ENCODE measurements around the gene PIAS4. TPM values are rescaled to one million over a fixed set of nuclear protein-coding genes. Genes with fewer than 3 reads are reported as not detected.

The PIAS4 gene, protein sequence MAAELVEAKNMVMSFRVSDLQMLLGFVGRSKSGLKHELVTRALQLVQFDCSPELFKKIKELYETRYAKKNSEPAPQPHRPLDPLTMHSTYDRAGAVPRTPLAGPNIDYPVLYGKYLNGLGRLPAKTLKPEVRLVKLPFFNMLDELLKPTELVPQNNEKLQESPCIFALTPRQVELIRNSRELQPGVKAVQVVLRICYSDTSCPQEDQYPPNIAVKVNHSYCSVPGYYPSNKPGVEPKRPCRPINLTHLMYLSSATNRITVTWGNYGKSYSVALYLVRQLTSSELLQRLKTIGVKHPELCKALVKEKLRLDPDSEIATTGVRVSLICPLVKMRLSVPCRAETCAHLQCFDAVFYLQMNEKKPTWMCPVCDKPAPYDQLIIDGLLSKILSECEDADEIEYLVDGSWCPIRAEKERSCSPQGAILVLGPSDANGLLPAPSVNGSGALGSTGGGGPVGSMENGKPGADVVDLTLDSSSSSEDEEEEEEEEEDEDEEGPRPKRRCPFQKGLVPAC
- total RNA-seq (10 to 100 TPM in 4 of 5 donors, 1 to 10 TPM in 1; 9.3 to 93.6 (median 37.5) TPM), polyA plus RNA-seq (10 to 100 TPM in 1 of 3 donors, 1 to 10 TPM in 2; 6.6 to 14.8 (median 9.3) TPM)
- long read RNA-seq, donor 1, partial matches to known transcripts = 14 of 66 reads
- long read RNA-seq, donor 1, other reads (novel, unspliced or antisense) = 49 of 66 reads
- long read RNA-seq, donor 2, transcript PIAS4-201 (11 exons, 3,159 nt) = major isoform, 8 of 8 reads
- long read RNA-seq, donor 2, partial matches to known transcripts = 0 of 8 reads
- long read RNA-seq, donor 2, other reads (novel, unspliced or antisense) = 0 of 8 reads
- long read RNA-seq, donor 3, partial matches to known transcripts = 0 of 1 reads
- long read RNA-seq, donor 3, other reads (novel, unspliced or antisense) = 0 of 1 reads
- long read RNA-seq, donor 4 = 0 reads
- long read RNA-seq, donor 5, transcript PIAS4-201 (11 exons, 3,159 nt) = major isoform, 9 of 9 reads
- long read RNA-seq, donor 5, partial matches to known transcripts = 0 of 9 reads
- long read RNA-seq, donor 5, other reads (novel, unspliced or antisense) = 0 of 9 reads
- long read RNA-seq, donor 6, transcript PIAS4-201 (11 exons, 3,159 nt) = major isoform, 6 of 17 reads
- long read RNA-seq, donor 6, partial matches to known transcripts = 11 of 17 reads
- long read RNA-seq, donor 6, other reads (novel, unspliced or antisense) = 0 of 17 reads
- long read RNA-seq, donor 7, partial matches to known transcripts = 0 of 4 reads
- long read RNA-seq, donor 7, other reads (novel, unspliced or antisense) = 0 of 4 reads
- long read RNA-seq, donor 8, transcript PIAS4-201 (11 exons, 3,159 nt) = major isoform, 6 of 6 reads
- long read RNA-seq, donor 8, partial matches to known transcripts = 0 of 6 reads
- long read RNA-seq, donor 8, other reads (novel, unspliced or antisense) = 0 of 6 reads
- long read RNA-seq, donor 9, partial matches to known transcripts = 18 of 22 reads
- long read RNA-seq, donor 9, other reads (novel, unspliced or antisense) = 0 of 22 reads
- long read RNA-seq, donor 10, partial matches to known transcripts = 0 of 5 reads
- long read RNA-seq, donor 10, other reads (novel, unspliced or antisense) = 0 of 5 reads

GRCh38 chr19:4007021-4007835, at the start of gene PIAS4:
TSS of gene PIAS4 (plus strand) at chr19:4007736. CDS start at chr19:4007761, 25 bp downstream.
- peaks cover 40 to 55% (median 48%) of the 10 kb centered on the region in 4 donors for H3K4me1 ChIP-seq
- intact Hi-C loops (cut with DNase I; ENCODE audit: low total_unique reads) = loop anchor here (10.0 kb wide), 1 partner anchor 48 kb away; no protein-coding TSS in a partner anchor
- no peaks in the 10 kb centered on the region for H3K9me3 ChIP-seq
- peak within 1 kb of the TSS; percentile 88 to 100 (median 99) for H3K4me3 ChIP-seq
- DNase-seq = peak; percentile 98 to 99
- peak within 1 kb of the TSS; percentile 85 to 98 (median 90) for H3K27ac ChIP-seq
- TF ChIP-seq EP300 (IDR thresholded peaks at IDR 0.05) = no peak
- TF ChIP-seq CTCF (IDR thresholded peaks at IDR 0.05) = peak in 1 of 7 experiments; percentile 6
- peak in 2 of 3 donors; percentile 55 to 69 for TF ChIP-seq POLR2AphosphoS5 (IDR thresholded peaks at IDR 0.05)
- no peak for TF ChIP-seq POLR2A (IDR thresholded peaks at IDR 0.05)
- 0 to 1% (median 0%) methylated on average over 9 to 91 of the region's 91 CpGs for WGBS, 5 donors
- H3K27me3 ChIP-seq = no peaks in the 10 kb centered on the region
- peaks cover 0 to 7% (median 0%) of the 10 kb centered on the region in 4 donors for H3K36me3 ChIP-seq

DNA sequence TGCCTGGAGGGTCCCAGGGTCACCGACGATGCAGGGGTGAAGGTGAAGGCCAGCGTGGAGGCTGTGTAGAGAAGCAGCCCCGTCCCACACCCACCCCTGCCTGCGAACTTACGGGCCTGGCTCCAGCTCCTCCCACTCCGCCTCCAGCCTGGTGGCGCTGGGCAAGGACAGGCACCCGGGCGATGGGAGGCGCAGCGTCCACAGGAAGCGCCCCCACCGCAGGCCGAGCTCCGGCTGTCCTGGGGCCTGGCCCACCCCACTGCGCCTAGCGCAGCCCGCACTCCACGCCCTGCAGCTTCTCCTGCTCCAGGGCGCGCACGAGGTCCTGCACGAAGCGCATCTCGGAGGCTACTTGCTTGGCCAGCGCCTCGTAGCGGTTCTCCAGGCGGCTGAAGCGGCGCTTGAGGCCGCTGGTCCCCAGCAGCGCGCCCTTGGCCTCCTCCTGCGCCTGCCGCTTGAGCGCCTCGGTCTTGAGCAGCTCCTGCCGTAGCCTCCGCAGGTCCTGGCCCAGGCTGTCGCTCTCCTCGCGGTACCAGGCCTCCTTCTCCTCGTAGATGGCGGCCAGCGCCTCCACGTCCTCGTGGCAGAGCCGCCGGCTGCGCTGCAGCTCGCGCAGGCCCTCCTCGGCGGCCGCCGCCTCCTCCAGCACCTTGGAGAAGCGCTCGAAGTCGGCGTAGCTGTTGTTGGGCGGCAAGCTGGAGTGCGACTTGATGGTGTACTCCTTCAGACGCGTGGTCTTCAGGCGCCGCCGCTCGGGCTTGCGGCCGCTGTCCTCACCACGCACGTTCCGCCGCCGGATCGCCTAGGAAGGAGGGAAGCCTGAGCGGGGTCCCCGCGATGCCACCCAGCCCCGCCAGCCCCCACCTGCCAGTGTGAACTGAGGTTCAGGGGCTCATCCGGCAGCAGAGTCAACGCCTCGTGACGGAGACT, 48.4 kb upstream of the PIAS4 start:
- Histone ChIP-seq H3K4me1 (peaks cover 0 to 7% (median under 1%) of the 10 kb centered on the region in 4 donors), H3K36me3 (peaks cover 61 to 91% (median 87%) of the 10 kb centered on the region in 4 donors)

DNA sequence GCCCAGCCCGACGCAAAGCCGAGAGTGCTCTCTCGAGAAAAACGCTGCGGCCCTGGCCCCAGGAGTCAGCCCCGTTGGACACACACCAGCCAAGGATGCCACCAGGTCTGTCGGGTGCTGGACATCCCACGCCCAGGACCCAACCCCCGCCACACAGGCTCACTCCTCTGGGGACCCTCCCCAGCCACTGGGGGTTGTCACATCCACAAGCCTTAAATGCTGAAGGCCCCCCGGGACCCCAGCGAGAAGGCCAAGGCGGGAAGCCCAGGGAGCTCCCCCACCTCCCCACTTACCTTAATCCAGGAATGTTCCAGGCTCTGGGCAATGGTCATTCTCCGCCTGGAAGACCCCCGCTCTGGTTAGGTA, 47.8 kb upstream of the PIAS4 start:
- DNase-seq = no peak
- H3K4me1 ChIP-seq = peaks cover 0 to 8% (median 2%) of the 10 kb centered on the region in 4 donors
- no peak overlapping the region for H3K27ac ChIP-seq
- H3K4me3 ChIP-seq = no peak overlapping the region
- H3K27me3 ChIP-seq = no peaks in the 10 kb centered on the region
- H3K36me3 ChIP-seq = peaks cover 68 to 95% (median 94%) of the 10 kb centered on the region in 4 donors
- H3K9me3 ChIP-seq = no peaks in the 10 kb centered on the region
- intact Hi-C loops (cut with DNase I; ENCODE audit: low total_unique reads) = no loop called here
- WGBS, 5 donors = 92 to 99% (median 97%) methylated on average over 7 to 15 of the region's 15 CpGs
- TF ChIP-seq EP300 (IDR thresholded peaks at IDR 0.05) (no peak), POLR2A (IDR thresholded peaks at IDR 0.05) (no peak), POLR2AphosphoS5 (IDR thresholded peaks at IDR 0.05) (no peak), CTCF (IDR thresholded peaks at IDR 0.05) (no peak)

More for the DNA sequence above, 48.4 kb upstream of the PIAS4 start:
- no peaks in the 10 kb centered on the region for H3K27me3 ChIP-seq
- WGBS, 5 donors = 95 to 97% (median 97%) methylated on average over 61 to 86 of the region's 86 CpGs
- H3K27ac ChIP-seq = no peak overlapping the region
- no peak overlapping the region for H3K4me3 ChIP-seq
- H3K9me3 ChIP-seq = no peaks in the 10 kb centered on the region
- TF ChIP-seq POLR2AphosphoS5 (IDR thresholded peaks at IDR 0.05) = no peak
- DNase-seq = no peak
- intact Hi-C loops (cut with DNase I; ENCODE audit: low total_unique reads) = no loop called here
